Measurements from ENCODE around the gene ZSCAN12.

DNA sequence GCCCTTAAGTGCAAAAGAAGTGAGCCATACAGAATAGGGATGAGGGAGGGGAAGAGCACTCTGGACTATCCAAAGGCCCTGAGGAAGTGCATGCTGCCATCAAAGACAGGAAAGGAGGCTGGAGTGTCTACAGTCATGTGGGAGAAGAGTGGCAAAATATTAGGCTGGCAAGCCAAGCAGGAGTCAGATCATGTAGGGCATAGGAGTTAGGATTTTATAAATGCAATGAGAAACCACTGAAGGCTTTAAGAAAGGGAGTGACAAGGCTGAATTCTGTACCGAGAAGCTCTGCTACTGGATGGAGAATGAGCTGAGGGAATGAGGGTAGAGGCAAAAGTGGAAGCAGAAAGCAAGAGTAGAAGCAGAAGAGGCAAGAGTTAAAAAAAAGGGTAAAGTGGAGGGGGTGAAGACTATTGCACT is 65.9 kb downstream of the ZSCAN12 start:
- TF ChIP-seq, protein P1, sequence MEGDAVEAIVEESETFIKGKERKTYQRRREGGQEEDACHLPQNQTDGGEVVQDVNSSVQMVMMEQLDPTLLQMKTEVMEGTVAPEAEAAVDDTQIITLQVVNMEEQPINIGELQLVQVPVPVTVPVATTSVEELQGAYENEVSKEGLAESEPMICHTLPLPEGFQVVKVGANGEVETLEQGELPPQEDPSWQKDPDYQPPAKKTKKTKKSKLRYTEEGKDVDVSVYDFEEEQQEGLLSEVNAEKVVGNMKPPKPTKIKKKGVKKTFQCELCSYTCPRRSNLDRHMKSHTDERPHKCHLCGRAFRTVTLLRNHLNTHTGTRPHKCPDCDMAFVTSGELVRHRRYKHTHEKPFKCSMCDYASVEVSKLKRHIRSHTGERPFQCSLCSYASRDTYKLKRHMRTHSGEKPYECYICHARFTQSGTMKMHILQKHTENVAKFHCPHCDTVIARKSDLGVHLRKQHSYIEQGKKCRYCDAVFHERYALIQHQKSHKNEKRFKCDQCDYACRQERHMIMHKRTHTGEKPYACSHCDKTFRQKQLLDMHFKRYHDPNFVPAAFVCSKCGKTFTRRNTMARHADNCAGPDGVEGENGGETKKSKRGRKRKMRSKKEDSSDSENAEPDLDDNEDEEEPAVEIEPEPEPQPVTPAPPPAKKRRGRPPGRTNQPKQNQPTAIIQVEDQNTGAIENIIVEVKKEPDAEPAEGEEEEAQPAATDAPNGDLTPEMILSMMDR (IDR thresholded peaks at IDR 0.05) = no peak
- TF ChIP-seq POLR2A (IDR thresholded peaks at IDR 0.05) = no peak

Measured in upper lobe of left lung (tissue), 4 donors.